KMS-11 (cell line): ENCODE results near the gene PARVB.

Experiments used
- H2AFZ ChIP-seq: fragments of 200-600 bp; sonication (generic); 2 replicates; pipeline ENCODE4 v1.6.1; 2016; ENCODE audit warnings: antibody characterized with exemption, mixed run types, low read depth
- H3K27ac ChIP-seq: fragments of 200-600 bp; sonication (generic); 2 replicates; pipeline ENCODE4 v1.6.1; 2016; ENCODE audit warnings: mild to moderate bottlenecking, mixed run types
- H3K27me3 ChIP-seq: fragments of 200-600 bp; sonication (generic); 2 replicates; pipeline ENCODE4 v1.6.1; 2017; ENCODE audit warnings: mild to moderate bottlenecking, low read depth, mixed run types, moderate library complexity; ENCODE audit not compliant: insufficient read depth
- H3K36me3 ChIP-seq: fragments of 200-600 bp; sonication (generic); 2 replicates; pipeline ENCODE4 v1.6.1; 2017; ENCODE audit warnings: mild to moderate bottlenecking, mixed run types; ENCODE audit not compliant: insufficient read depth
- H3K4me1 ChIP-seq: fragments of 200-600 bp; sonication (generic); 2 replicates; pipeline ENCODE4 v1.6.1; 2016; ENCODE audit warnings: mild to moderate bottlenecking, low read depth, mixed run types; ENCODE audit not compliant: poor library complexity, severe bottlenecking
- H3K4me2 ChIP-seq: fragments of 200-600 bp; sonication (generic); 2 replicates; pipeline ENCODE4 v1.7.0; 2016; ENCODE audit warnings: mild to moderate bottlenecking, mixed run types
- H3K4me3 ChIP-seq: fragments of 200-600 bp; sonication (generic); IDR thresholded peaks from 2 replicates; pipeline ENCODE4 v1.6.1; 2017; ENCODE audit warnings: low read depth, low read length, mixed read lengths; ENCODE audit not compliant: insufficient read depth
- H3K79me2 ChIP-seq: fragments of 200-600 bp; sonication (generic); 2 replicates; pipeline ENCODE4 v1.6.1; 2016; ENCODE audit warnings: low read depth, mixed run types; ENCODE audit not compliant: insufficient read depth
- H3K9ac ChIP-seq: fragments of 200-600 bp; sonication (generic); 2 replicates; pipeline ENCODE4 v1.6.1; 2016; ENCODE audit warnings: mild to moderate bottlenecking, mixed run types
- H4K20me1 ChIP-seq: fragments of 200-600 bp; sonication (generic); 2 replicates; pipeline ENCODE4 v1.6.1; 2016; ENCODE audit warnings: mild to moderate bottlenecking, mixed run types; ENCODE audit not compliant: insufficient read depth
- CTCF ChIP-seq: fragments of 200-600 bp; sonication (generic); conservative IDR thresholded peaks from 2 replicates; pipeline ENCODE4 v1.6.1; 2017; ENCODE audit warnings: low read depth, mild to moderate bottlenecking, antibody characterized with exemption, low read length, moderate library complexity, mixed read lengths

Gene PARVB

GRCh38 chr22:44024288-44024921 is at the start of gene PARVB:
Gene PARVB (plus strand): TSS chr22:44024302. CDS start chr22:44024340, 38 bp downstream.
- Histone ChIP-seq H3K4me3 (no peak within 1 kb of the TSS), H3K27me3 (no peaks in the 10 kb centered on the region), H3K9ac (peak within 1 kb of the TSS; percentile 98), H3K36me3 (no peaks in the 10 kb centered on the region), H3K4me1 (peaks cover 9% of the 10 kb centered on the region), H3K79me2 (peaks cover 11% of the 10 kb centered on the region; the same call in 1 of the 2 replicates), H3K4me2 (peak within 1 kb of the TSS; percentile 84), H3K27ac (peak within 1 kb of the TSS; percentile 83), H2AFZ (peak within 1 kb of the TSS; percentile 90), H4K20me1 (no peaks in the 10 kb centered on the region)
- no peak for TF ChIP-seq CTCF

GRCh38 chr22:43975041-43975440 is 49.1 kb upstream of the PARVB start:
- Histone ChIP-seq H3K4me2 (no peak overlapping the region), H3K79me2 (no peaks in the 10 kb centered on the region), H4K20me1 (no peaks in the 10 kb centered on the region), H2AFZ (no peak overlapping the region), H3K4me3 (no peak overlapping the region), H3K27me3 (no peaks in the 10 kb centered on the region), H3K4me1 (no peaks in the 10 kb centered on the region), H3K36me3 (no peaks in the 10 kb centered on the region), H3K27ac (no peak overlapping the region), H3K9ac (no peak overlapping the region)
- TF ChIP-seq CTCF: no peak

- no peak overlapping the region for H2AFZ ChIP-seq
- TF ChIP-seq CTCF: no peak
- H4K20me1 ChIP-seq: no peaks in the 10 kb centered on the region
- H3K4me3 ChIP-seq: no peak overlapping the region
- no peaks in the 10 kb centered on the region for H3K27me3 ChIP-seq
- no peaks in the 10 kb centered on the region for H3K36me3 ChIP-seq
- H3K79me2 ChIP-seq: no peaks in the 10 kb centered on the region
- no peaks in the 10 kb centered on the region for H3K4me1 ChIP-seq
- H3K4me2 ChIP-seq: no peak overlapping the region
- H3K9ac ChIP-seq: no peak overlapping the region
- no peak overlapping the region for H3K27ac ChIP-seq
Measured at GRCh38 chr22:43976861-43977795, 47.0 kb upstream of the PARVB start.

GRCh38 chr22:43978558-43978957 is 45.5 kb upstream of the PARVB start:
- H3K4me3 ChIP-seq: no peak overlapping the region
- no peak overlapping the region for H3K4me2 ChIP-seq
- H3K79me2 ChIP-seq: no peaks in the 10 kb centered on the region
- H3K27ac ChIP-seq: no peak overlapping the region
- no peaks in the 10 kb centered on the region for H3K36me3 ChIP-seq
- no peak overlapping the region for H3K9ac ChIP-seq
- no peak for TF ChIP-seq CTCF
- H4K20me1 ChIP-seq: no peaks in the 10 kb centered on the region
- no peaks in the 10 kb centered on the region for H3K27me3 ChIP-seq
- H2AFZ ChIP-seq: no peak overlapping the region
- H3K4me1 ChIP-seq: no peaks in the 10 kb centered on the region
